Germinal center (tissue), 1 donor: ENCODE results near the gene YIPF7.
A peak's percentile ranks its signal among the peaks of the same experiment; 100 is the strongest.

Experiments used
- DNase-seq: peaks from one replicate; pipeline ENCODE4 v3.0.0; 2012; ENCODE audit warnings: mixed read lengths, low spot score

YIPF7 gene

DNA sequence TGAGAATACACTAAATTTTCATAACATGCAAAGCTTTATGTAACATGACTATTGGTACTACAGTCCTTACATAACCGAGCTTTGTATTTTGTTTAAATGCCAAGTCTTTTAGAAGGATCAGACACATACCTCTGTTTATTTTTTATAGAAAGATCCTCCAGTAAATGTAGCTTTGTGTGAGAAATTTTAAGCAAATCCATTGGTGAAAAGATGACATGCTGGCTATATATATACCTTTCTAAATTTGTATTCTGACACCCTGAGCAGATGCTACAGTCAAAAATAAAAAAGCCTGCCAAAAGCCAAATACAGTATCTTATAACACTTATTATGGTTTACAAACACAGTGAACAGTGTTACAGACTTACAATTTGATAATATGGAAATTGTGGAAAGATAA, at the start of gene YIPF7:
TSS of gene YIPF7 (minus strand) at position 201 of the 400 bp plus-strand sequence. CDS start 1,525 bp downstream, outside the sequence.
- DNase-seq: no peak

DNA sequence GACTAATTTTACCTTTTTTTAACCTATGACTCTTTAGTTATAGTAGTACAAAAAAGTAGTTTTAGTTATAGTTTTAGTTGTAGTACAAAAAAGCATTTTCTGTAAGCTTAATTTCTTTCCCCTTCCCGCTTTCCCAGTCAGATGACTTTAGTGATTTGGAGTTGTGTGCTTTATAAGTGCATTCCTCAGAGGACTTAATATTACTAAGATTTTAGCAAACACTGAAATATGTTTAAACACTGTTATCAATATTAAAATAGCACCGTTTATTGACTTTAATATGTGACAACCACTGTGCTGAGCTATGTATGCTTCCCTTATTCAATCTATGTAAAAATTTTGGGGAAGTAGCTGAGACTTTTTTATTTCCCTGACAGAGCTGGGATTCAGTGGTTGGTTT, 49.6 kb upstream of the YIPF7 start:
- DNase-seq: no peak

DNA sequence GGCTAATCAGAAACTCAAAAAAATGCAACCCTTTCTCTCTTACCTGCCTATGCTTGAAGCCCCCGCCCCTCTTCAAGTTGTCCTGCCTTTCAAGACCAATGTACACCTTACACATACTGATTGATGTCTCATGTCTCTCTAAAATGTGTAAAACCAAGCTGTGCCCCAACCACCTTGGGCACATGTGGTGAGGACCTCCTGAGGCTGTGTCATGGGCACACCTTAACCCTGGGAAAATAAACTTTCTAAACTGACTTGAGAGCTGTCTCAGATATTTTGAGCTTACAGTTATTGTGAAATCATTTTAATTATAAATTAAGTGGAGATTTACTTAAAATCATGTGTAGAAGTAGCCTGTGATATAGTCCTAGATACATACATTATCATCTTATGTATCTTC, 49.0 kb upstream of the YIPF7 start:
- DNase-seq: no peak

DNA sequence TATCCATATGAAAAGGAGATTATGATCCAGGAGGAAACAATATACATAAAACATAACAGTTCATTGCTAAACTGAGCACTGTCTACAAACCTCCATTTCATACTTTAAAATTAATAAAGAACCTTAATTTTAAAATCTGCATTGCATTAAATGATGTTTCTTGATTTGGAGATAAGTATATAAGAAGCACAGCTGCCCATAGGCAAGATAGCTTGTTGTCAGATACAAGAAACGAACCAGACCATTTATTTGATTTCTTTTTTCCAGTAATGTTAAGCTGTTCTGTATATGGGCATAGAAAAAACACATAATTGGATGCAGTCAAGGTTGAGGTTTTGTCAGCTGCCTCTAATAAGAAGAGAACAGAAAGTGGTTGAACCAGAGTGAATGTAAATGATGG, 33.2 kb upstream of the YIPF7 start:
- DNase-seq: no peak

DNA sequence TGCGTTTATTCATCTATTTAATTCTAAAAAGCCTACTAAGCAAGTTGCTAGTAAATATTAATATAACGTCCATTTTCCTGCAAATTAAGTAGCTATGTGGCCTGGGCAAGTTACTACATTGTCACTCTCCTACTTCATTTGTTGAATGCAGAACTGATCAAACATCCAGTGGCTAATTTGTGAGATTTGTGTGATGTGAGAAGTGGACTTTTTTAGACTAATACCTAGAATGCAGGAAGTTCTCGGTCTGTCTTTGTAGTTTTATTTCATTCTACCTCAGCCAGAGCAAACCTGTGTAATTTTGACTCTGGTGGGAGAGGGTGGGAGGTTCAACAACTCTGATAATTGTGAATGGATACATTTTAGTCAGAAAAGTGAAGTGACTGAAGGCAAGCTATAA, 27.6 kb upstream of the YIPF7 start:
- DNase-seq: peak; percentile 4

DNA sequence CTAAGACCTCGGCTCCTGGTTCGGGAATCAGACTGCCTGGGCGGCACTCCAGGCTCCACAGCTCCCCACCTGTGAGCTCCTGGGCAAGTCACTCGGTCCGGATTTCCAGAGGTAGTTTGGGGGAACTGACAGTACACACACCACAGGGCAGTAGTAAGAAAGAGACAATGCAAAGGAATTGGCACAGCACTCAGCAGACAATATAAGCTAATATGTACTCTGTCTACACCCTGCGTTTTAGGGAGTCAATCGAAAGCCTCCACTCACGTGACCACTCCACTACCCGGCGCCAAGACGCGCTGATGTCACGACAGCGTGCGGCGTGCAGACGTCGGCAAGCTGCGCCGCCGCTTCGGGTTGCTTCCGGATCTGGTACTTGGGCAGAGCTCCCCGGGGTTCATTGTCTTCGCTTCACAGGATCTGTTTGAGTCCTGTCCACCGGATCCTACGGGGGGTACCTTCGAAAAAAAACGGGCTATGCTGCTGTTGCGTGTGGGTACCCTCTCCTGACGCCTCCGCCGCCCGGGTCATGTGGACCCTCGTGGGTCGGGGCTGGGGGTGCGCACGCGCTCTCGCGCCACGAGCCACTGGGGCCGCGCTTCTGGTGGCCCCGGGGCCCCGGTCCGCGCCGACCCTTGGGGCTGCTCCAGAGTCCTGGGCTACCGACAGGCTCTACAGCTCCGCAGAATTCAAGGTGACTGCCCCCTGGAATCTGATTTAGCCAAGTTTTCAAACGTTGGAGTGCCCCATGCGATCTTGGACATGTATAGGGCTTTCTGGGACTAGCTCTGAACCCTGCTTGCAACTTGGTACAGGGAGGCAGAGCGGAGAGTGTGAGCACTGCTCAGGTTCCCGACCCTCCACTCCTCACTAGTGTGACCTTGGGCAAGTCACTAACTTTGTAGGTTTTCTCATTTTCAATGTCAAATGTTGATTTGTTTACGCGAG, 26.9 kb upstream of the YIPF7 start, which contains the start of gene GUF1:
TSS of gene GUF1 (plus strand) at position 327 of the 948 bp plus-strand sequence. CDS start at position 530, 203 bp downstream.
- DNase-seq: peak; percentile 84

DNA sequence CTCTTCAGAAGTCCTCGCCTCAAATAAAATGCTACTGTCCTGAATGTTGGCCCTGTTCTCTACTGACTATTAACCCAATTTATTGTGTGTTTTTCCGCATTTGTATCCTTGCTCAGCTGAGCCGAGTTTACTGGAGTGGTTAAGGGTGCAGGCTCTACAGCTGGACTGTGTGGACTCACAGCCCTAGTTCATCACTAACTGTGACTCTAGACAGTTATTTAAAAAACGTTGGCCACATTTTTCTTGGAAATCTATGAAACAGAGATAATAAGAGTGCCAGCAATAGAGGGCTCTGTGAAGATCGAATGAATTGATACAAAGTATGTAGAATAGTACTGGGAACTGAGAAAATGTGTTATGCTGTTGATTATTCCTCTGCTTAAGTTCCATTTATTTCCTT, 23.9 kb upstream of the YIPF7 start:
- no peak for DNase-seq

DNA sequence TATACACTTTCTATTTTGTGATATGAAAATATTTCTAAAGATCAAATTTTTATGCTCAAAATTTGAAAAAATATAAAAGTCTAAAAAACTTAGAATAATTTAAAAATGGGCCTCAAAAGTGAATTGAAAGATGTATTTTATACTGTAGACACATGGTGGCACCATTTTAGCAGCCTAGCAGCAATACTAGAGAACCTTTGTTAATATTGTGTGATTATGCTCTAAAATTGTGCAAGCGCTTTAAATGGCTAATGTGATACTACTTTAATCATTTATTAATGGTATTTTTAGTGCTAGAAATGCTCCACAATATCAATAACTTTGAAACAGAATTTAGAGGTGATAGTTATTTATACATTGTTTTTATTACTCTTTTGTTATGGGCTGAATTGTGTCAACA, 23.0 kb upstream of the YIPF7 start:
- DNase-seq: no peak

DNA sequence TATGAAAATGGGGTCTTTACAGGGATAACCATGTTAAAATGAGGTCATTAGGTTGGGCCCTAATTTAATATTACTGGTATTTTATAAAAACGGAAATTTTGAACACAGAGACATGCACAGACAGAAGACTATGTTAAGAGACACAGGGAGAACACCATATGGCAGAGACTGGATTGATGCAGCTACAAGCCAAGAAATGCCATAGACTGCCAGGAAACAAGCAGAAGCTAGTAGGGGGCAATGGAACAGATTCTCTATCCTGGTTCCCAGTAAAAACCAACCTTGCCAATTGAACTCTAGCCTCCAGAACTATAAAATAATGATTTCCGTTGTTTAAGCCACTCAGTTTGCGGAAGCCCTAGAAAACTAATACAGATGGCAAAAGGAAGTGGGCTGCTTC, 20.2 kb upstream of the YIPF7 start:
- no peak for DNase-seq

DNA sequence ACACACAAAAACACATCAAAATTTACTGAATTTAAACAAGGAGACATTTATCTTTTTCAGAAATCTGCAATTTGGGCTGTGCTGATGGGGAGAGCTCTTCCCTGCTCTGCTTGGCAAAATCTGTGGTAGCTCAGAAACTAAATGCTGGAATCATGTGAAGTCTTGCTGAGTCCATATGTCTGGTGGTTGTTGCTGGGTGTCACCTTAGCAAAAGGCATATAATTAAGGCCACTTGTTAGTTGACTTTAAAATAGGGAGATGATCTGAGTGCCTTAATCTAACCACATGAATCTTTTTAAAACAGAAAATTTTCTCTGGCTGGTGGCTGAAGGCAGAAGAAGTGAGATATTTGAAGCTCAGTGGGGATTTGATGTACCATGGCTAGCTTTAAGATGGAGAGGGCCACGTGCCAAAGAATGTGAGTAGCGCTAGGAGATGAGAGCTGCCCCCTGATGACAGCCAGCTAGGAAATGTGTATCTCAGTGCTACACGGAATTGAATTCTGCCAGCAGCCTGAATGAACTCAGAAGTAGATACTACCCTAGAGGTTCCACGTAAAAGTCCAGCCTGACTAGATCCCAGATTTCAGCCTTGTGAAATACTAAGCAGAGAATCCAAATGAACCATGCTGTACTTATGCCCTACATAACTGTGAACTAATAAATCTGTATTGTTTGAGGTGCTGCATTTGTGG, 19.2 kb upstream of the YIPF7 start:
- no peak for DNase-seq

DNA sequence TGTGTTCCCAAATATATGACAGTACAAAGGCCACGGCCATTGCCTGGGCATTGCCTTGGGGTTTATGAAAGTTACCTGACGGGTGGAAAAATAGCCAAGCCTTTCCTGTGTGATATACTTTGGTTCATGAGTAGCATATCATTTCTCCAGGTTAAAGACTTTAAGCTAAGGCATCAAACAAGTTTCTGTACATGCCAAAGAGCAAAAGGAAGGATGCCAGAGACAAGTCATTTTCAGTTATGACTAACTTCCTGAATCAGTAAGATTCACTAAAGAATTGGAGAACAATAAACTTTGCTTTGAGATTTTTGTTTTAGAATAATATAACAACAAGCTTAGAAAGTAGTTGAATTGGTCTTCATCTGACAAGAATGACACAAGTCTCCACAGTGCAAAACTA, 17.1 kb upstream of the YIPF7 start:
- no peak for DNase-seq

DNA sequence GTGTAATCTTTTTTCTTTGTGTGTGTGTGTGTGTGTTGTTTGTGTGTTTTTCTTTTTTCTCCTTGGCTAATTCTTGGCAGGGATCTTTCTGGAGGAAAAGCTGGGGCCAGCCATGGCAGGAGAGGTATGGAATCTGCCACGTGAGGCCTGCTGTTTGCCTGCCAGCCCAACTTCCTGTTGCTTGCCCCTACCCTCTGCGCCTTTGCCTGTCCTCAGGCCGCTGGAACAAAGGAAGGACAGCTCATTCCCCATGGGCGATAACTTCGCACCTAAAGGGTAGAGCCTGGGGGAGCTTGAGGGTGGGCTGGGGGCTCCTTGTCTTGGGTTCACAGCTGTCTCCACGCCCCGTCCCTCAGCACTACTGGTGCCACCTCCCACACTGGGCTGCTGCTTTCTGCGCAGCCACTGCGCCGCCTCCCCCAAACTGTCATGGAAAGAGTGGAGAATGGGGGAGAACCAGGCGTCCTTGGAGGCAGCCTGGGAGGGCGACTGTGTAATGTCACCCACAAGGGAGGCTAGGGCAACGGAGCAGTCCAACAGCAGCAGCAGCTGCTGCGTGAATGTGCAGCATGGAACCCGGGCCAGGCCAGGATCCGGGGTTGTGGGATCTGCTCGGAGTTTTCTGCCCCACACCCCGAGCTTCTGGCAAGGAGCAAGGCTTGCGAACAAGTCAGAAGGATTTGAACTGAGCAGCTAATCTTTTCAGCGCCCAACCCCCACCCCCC, 12.3 kb upstream of the YIPF7 start:
- DNase-seq: no peak

DNA sequence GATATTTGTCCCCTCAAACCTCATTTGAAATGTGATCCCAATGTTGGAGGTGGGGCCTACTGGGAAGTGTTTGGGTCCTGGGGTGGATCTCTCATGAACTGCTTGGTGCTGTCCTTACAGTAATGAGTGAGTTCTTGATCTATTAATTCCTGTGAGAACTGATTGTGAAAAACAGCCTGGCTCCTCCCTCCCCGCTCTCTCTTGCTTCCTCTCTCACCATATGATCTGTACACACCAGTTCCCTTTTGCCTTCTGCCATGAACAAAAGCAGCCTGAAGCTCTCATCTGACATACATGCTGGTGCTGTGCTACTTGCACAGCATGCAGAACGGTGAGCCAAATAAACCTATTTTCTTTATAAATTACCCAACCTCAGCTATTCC, 11.2 kb upstream of the YIPF7 start:
- no peak for DNase-seq

DNA sequence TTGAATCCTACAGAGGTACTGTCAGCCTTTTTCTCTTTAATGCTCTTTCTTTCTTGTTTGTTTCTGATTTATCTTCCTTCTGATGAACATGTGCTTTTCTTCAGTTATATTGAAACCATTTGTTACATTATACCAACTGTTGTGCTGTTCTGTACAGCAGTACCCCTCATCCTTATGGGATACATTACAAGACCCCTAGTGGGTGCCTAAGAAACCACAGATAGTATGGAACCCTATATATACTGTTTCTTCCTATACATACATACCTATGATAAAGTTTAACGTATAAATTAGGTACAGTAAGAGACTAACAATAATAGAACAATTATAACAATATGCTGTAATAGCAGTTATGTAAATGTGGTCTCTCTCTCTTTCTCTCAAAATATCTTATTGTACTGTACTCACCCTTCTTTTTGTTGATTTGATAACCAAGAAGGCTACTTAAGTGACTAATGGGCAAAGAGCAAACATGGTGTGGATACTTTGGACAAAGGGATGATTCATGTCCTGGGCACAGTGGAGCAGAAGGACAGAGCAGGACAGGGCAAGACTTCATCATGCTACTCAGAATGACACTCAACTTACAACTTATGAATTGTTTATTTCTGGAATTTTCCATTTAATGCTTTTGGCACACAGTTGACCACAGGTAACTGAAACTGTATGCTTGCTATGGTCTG, 10.7 kb upstream of the YIPF7 start:
- DNase-seq: no peak

DNA sequence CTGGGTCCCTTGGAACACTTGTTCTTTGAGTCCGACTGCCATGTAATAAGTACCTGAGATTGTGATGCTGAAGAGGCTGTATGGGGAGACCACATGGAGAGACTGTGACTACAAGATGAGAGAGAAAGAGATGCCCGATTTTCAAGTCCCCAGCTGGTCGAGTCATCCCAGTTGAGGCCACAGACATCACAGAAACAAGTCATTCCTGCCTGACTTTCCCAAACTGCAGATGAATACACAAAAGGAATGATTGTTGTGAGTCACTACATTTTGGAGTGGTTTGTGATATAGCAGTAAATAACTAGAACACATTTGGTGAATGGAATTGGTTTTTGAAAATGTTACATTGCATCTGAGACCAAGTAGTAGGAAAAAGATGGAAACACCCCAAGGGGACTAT, 9.0 kb upstream of the YIPF7 start:
- no peak for DNase-seq

DNA sequence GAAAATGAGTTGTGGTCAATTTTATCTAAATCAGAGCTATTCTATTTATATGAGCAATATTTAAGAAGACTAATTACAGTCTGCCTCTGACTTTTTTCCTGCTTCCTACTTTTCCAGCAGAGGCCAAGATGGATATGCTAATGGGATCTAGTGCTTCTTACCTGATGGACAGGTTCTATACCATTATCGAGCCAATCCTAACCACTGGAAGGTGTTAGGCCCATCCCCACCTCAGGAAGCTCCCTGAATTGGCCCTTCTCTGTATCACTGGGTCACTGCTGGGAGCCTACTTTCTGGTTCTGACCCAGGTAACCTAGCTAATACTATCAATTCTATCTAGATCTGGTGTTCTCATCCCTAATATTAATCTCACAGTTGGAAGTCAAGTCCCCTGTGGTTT, 577 bp upstream of the YIPF7 start:
- DNase-seq: no peak

DNA sequence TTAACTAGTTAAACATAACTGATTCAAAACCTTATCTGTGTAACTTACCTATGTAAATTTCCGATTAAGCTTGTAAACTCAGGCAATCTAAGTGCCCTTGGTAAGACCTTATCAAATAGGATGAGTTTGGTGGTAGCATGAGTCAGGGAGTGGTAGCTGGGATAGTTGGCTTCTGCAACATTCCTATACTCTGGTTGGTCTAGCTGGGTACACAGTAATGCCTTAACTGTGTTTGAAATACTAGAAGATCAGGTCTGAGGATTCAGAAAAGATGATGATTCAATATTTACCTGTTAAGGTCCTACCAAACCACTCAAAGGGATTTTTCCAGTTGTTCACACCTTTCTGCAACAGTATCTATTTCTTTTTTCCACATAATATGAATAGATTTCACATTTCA, 5.3 kb downstream of the YIPF7 start:
- DNase-seq: no peak

DNA sequence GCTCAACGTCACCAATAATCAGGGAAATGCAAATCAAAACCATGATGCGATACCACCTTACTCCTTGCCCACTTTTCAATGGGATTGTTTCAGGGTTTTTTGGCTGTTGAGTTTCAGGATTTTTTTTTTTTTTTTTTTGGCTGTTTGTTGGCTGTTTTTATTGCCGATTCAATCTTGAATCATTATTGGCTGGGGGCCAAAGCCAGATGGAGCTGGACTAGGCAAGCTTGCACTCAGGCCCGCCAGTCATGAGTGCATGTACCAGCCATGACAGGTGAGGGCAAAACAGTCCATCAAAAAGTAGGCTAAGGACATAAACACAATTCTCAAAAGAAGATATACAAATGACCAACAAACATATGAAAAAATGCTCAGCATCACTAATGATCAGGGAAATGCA, 13.3 kb downstream of the YIPF7 start:
- no peak for DNase-seq

DNA sequence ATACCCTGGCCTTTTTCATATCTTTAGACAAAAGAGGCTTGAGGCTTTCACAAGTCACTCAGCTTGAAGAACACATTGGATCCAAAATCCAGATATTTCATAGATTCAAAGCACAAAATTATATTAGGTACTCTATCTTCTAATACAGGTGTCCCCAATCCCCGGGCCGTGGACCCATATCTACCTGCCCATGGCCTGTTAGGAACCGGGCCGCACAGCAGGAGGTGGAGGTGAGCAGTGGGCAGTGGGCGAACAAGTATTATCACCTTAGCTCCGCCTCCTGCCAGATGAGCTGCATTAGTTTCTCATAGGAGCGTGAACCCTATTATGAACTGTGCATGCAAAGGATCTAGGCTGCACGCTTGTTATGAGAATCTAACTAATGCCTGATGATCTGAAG, 18.7 kb downstream of the YIPF7 start:
- no peak for DNase-seq

DNA sequence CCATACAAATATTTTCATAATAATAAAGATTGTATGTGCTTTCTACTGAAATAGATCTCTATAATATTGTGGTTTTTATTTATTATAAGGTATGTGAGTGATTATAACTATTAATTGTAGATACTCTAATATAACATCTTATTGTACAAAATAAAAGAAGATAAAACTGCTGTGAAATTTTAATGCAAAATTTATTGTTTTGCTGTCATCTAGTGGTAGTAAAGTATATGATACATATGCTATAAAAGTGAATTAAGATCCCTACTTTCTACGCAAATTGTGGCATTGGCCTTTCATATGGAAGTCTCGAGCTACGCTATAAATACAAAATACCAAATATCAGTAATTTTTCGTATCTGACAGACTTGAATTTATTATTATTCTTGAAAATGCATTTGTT, 19.3 kb downstream of the YIPF7 start:
- DNase-seq: no peak

DNA sequence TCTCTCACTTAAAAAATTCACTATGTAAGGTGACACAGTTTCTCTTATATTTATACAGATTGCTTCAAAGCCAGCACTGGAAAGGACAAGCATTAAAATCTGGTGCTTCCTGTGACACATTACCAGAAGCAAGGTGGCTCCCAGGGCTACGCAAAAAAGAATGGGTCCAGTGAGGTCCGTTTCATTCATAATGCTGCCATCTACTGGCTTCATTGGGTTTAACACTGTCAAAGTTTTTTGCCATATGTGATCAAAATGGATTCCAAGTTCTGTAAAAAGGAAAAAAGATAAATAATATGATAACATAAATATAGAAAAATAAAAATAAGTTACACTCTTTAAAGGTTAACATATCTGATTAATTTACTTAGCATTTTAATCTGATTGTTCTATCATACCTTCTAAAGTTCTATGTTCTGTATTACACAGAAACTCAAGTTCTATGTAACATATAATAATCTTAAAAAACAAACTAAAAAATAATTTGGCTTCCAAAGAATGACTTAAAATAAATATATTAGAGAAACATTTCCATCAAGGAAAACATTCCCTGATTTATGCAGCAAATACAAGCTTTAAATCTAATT, 22.1 kb downstream of the YIPF7 start:
- DNase-seq: peak; percentile 44

DNA sequence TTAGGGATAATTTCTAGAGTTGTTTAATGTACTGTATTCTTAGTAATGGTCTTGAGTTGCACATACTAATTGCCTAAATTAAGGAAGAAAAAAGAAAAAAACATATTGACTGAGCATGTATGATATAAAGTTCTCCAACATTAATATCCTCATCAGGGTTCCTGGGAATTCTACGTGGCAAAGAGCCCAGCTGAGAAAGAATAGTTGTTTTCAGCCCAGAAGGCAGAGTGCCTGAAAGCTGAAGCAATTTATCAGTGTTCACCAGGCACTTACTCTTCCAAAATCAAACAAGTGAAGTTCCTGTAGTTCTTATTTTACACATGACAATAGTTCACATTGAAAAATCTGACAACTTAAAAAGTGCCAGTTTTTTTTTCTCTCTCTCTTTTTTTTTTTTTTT, 27.7 kb downstream of the YIPF7 start:
- no peak for DNase-seq
